Measurements from ENCODE around the gene ZBTB20. TPM values are rescaled to one million over a fixed set of nuclear protein-coding genes. Genes with fewer than 3 reads are reported as not detected.
A peak's percentile ranks its signal among the peaks of the same experiment; 100 is the strongest.

ZBTB20 gene
- total and polyA plus RNA-seq, 10 donors, result 0.32 to 89.7 (median 71.8) TPM

GRCh38 chr3:114880078-114880477 is 267.0 kb downstream of the ZBTB20 start:
- no peak for TF ChIP-seq POLR2A (IDR thresholded peaks at IDR 0.05)
- no peak for TF ChIP-seq CTCF (IDR thresholded peaks at IDR 0.05 in 8 of 11, conservative IDR thresholded peaks at IDR 0.05 in 3 of 11)
- TF ChIP-seq POLR2AphosphoS5 (IDR thresholded peaks at IDR 0.05), result no peak
- intact Hi-C loops (cut with DNase I; ENCODE audit: low total_unique reads), result no loop called here
- no peak overlapping the region for H3K27ac ChIP-seq
- no peak for DNase-seq
- 57 to 66% (median 64%) methylated on average over 4 of the region's 4 CpGs for WGBS, 5 donors
- peaks cover 0 to 19% (median 12%) of the 10 kb centered on the region in 6 donors for H3K4me1 ChIP-seq
- no peaks in the 10 kb centered on the region for H3K27me3 ChIP-seq (replicated peaks in 1 of 7)
- no peaks in the 10 kb centered on the region for H3K36me3 ChIP-seq
- no peaks in the 10 kb centered on the region for H3K9me3 ChIP-seq
- no peak overlapping the region for H3K4me3 ChIP-seq

GRCh38 chr3:114879059-114880031 is 267.7 kb downstream of the ZBTB20 start:
- peak overlapping the region in 2 of 8 donors; percentile 27 to 32 for H3K27ac ChIP-seq
- intact Hi-C loops (cut with DNase I; ENCODE audit: low total_unique reads), result no loop called here
- no peaks in the 10 kb centered on the region for H3K27me3 ChIP-seq (replicated peaks in 1 of 7)
- no peaks in the 10 kb centered on the region for H3K9me3 ChIP-seq
- WGBS, 5 donors, result 27 to 42% (median 40%) methylated on average over 8 of the region's 8 CpGs
- H3K4me1 ChIP-seq, result peaks cover 0 to 24% (median 13%) of the 10 kb centered on the region in 6 donors
- TF ChIP-seq POLR2AphosphoS5 (IDR thresholded peaks at IDR 0.05) (no peak), CTCF (IDR thresholded peaks at IDR 0.05 in 8 of 11, conservative IDR thresholded peaks at IDR 0.05 in 3 of 11) (no peak), POLR2A (IDR thresholded peaks at IDR 0.05) (no peak)
- no peak for DNase-seq
- no peaks in the 10 kb centered on the region for H3K36me3 ChIP-seq
- no peak overlapping the region for H3K4me3 ChIP-seq

GRCh38 chr3:114878114-114878839 is 268.8 kb downstream of the ZBTB20 start:
- no peak for DNase-seq
- Histone ChIP-seq H3K27me3 (replicated peaks in 1 of 7) (no peaks in the 10 kb centered on the region), H3K27ac (no peak overlapping the region), H3K4me1 (peaks cover 0 to 24% (median 13%) of the 10 kb centered on the region in 6 donors), H3K9me3 (no peaks in the 10 kb centered on the region), H3K4me3 (no peak overlapping the region), H3K36me3 (no peaks in the 10 kb centered on the region)
- intact Hi-C loops (cut with DNase I; ENCODE audit: low total_unique reads), result no loop called here
- WGBS, 5 donors, result 95 to 99% (median 95%) methylated on average over 5 of the region's 5 CpGs
- TF ChIP-seq CTCF (IDR thresholded peaks at IDR 0.05 in 8 of 11, conservative IDR thresholded peaks at IDR 0.05 in 3 of 11) (no peak), POLR2A (IDR thresholded peaks at IDR 0.05) (no peak), POLR2AphosphoS5 (IDR thresholded peaks at IDR 0.05) (no peak)

Data from spleen (tissue), 11 donors.